Measurements from ENCODE around the gene GADD45G.

DNA sequence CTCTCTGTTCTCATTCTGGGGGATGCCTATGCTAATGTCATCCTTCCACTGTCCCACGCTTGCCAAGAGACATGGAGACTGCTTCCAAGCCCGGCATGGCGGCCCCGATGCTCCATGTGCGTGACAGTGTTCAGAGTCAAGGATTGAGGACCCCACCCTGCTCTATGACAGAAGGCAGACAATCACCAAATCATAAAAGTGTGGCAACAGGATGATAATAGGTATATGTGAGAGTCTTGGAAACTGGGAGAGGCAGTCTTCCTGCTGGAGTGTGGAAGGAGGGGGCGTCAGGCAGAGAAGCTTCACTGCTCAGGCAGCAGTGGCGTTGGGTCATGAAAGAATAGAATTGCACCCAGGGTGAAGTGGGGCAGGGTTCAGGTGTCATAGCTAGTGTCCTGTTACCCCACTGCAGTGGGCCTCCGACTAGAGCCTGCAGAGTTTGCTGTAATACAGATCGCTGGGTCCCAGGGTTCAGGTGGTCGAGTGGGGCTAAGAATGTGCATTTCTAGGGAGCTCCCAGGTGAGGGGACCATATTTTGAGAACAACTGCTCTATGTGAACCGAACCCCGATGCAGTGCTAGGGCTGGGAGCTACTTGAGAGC is 12.5 kb upstream of the GADD45G start:
- TF ChIP-seq, protein P1, sequence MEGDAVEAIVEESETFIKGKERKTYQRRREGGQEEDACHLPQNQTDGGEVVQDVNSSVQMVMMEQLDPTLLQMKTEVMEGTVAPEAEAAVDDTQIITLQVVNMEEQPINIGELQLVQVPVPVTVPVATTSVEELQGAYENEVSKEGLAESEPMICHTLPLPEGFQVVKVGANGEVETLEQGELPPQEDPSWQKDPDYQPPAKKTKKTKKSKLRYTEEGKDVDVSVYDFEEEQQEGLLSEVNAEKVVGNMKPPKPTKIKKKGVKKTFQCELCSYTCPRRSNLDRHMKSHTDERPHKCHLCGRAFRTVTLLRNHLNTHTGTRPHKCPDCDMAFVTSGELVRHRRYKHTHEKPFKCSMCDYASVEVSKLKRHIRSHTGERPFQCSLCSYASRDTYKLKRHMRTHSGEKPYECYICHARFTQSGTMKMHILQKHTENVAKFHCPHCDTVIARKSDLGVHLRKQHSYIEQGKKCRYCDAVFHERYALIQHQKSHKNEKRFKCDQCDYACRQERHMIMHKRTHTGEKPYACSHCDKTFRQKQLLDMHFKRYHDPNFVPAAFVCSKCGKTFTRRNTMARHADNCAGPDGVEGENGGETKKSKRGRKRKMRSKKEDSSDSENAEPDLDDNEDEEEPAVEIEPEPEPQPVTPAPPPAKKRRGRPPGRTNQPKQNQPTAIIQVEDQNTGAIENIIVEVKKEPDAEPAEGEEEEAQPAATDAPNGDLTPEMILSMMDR (IDR thresholded peaks at IDR 0.05), result no peak
- TF ChIP-seq TEAD4 (CRISPR knock-in tag; IDR thresholded peaks at IDR 0.05), result no peak
- TF ChIP-seq, protein P2, sequence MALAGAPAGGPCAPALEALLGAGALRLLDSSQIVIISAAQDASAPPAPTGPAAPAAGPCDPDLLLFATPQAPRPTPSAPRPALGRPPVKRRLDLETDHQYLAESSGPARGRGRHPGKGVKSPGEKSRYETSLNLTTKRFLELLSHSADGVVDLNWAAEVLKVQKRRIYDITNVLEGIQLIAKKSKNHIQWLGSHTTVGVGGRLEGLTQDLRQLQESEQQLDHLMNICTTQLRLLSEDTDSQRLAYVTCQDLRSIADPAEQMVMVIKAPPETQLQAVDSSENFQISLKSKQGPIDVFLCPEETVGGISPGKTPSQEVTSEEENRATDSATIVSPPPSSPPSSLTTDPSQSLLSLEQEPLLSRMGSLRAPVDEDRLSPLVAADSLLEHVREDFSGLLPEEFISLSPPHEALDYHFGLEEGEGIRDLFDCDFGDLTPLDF (CRISPR knock-in tag; IDR thresholded peaks at IDR 0.05), result no peak
- TF ChIP-seq ATF1 (CRISPR knock-in tag; IDR thresholded peaks at IDR 0.05), result no peak
- TF ChIP-seq ZNF121 (CRISPR knock-in tag; IDR thresholded peaks at IDR 0.05), result no peak
- no peak for TF ChIP-seq GABPB1 (CRISPR knock-in tag; IDR thresholded peaks at IDR 0.05)
- TF ChIP-seq, protein P3, sequence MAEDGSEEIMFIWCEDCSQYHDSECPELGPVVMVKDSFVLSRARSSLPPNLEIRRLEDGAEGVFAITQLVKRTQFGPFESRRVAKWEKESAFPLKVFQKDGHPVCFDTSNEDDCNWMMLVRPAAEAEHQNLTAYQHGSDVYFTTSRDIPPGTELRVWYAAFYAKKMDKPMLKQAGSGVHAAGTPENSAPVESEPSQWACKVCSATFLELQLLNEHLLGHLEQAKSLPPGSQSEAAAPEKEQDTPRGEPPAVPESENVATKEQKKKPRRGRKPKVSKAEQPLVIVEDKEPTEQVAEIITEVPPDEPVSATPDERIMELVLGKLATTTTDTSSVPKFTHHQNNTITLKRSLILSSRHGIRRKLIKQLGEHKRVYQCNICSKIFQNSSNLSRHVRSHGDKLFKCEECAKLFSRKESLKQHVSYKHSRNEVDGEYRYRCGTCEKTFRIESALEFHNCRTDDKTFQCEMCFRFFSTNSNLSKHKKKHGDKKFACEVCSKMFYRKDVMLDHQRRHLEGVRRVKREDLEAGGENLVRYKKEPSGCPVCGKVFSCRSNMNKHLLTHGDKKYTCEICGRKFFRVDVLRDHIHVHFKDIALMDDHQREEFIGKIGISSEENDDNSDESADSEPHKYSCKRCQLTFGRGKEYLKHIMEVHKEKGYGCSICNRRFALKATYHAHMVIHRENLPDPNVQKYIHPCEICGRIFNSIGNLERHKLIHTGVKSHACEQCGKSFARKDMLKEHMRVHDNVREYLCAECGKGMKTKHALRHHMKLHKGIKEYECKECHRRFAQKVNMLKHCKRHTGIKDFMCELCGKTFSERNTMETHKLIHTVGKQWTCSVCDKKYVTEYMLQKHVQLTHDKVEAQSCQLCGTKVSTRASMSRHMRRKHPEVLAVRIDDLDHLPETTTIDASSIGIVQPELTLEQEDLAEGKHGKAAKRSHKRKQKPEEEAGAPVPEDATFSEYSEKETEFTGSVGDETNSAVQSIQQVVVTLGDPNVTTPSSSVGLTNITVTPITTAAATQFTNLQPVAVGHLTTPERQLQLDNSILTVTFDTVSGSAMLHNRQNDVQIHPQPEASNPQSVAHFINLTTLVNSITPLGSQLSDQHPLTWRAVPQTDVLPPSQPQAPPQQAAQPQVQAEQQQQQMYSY (CRISPR knock-in tag; IDR thresholded peaks at IDR 0.05), result no peak
